ENCODE measurements around the gene CPT1B. TPM values are rescaled to one million over a fixed set of nuclear protein-coding genes. Genes with fewer than 3 reads are reported as not detected.

Gene CPT1B
- total RNA-seq, 1 donor, result 3.9 TPM

DNA sequence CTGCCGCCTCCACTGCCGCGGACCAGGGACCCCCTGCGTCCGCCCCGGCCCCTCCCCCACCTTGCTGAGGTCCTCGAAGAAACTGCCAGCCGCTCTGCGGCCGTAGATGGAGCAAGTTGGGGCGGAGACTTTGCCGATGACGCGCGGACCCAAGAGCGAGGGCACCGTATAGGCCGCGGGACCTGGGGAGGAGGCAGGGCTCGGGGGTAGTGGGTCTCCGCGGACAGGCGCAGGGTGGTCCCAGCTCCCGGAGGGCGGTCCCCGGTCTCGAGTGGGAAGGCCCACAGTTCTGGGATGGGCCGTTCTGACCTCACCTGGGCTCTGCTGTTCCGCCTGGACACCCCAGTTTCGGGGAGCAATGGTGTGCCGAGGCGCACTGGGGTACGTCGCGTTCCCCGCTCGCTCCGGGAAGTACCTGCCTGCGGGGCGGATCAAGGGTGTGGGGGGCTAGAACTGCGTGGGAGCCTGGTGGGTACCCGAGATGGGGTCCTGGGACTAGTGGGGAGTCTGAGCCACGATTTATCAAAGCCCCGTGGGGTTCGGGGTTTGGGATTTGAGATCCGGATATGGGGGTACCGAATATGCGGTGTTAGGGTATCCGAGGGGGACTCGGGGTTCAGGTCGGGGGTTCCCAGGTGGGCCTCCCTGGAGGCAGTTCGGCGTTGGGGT is 47.2 kb downstream of the CPT1B start:
- peak; percentile 93 for DNase-seq (ENCODE audit: low read depth)
- TF ChIP-seq, protein P1, sequence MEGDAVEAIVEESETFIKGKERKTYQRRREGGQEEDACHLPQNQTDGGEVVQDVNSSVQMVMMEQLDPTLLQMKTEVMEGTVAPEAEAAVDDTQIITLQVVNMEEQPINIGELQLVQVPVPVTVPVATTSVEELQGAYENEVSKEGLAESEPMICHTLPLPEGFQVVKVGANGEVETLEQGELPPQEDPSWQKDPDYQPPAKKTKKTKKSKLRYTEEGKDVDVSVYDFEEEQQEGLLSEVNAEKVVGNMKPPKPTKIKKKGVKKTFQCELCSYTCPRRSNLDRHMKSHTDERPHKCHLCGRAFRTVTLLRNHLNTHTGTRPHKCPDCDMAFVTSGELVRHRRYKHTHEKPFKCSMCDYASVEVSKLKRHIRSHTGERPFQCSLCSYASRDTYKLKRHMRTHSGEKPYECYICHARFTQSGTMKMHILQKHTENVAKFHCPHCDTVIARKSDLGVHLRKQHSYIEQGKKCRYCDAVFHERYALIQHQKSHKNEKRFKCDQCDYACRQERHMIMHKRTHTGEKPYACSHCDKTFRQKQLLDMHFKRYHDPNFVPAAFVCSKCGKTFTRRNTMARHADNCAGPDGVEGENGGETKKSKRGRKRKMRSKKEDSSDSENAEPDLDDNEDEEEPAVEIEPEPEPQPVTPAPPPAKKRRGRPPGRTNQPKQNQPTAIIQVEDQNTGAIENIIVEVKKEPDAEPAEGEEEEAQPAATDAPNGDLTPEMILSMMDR (IDR thresholded peaks at IDR 0.05; ENCODE audit: insufficient read depth, low read depth, low read length), result no peak
- H3K4me3 ChIP-seq (ENCODE audit: low read depth, low read length), result peak overlapping the region; percentile 83

DNA sequence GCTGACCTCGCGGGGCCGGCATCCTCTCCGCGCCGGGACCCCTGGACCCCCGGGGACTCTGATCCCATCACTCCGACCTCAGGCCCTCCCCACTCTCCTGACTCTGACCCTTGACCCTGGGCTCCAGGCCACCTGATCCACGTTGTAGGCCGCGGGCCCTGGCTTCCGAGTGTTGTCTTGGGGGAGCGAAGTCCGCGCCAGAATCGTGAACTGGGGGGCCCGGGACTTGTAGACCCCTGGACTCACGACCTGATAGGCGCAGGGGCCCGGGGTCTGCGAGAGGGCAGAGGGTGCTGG is 47.7 kb downstream of the CPT1B start:
- no peak for DNase-seq (ENCODE audit: low read depth)
- H3K4me3 ChIP-seq (ENCODE audit: low read depth, low read length), result peak overlapping the region; percentile 83
- TF ChIP-seq, protein P1 (IDR thresholded peaks at IDR 0.05; ENCODE audit: insufficient read depth, low read depth, low read length), result no peak

DNA sequence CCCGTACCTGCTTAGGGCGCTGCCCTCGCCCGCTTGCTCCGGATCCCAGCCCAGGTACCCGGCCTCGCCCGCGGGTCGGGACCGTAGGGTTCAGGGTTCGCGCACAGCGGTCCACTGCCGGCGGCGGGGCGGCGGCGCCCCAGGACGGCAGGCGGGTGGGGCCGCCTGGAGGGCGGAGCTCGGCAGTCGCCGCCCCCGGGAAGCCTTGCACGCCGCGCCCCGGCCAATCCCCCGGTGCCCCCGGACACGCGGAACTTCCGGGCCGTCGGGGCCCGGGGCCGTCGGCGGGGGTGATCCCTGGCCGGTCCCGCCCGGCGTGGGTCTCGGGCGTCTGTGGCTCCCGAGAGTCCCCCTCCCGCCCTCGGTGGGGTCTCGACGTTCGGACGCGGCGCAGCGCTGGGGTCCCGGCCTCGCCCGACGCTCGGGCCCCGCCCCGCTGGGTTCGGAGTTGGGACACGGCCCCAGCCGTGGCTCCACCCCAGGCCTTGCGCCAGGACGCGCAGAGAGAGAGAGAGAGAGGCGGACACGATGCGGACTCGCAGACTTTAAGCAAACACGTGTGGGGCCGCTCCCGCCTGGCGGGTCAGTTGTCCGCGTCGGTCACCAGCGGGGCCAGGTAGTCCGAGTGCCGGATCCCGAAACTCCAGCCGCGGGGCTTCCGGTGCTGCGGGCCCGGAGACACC is 48.2 kb downstream of the CPT1B start, which contains the start of gene TYMP:
Gene TYMP (minus strand): TSS at position 116 of the 683 bp plus-strand sequence. CDS start 303 bp downstream, outside the sequence.
- TF ChIP-seq, protein P1 (IDR thresholded peaks at IDR 0.05; ENCODE audit: insufficient read depth, low read depth, low read length), result no peak
- peak within 1 kb of the TSS; percentile 83 for H3K4me3 ChIP-seq (ENCODE audit: low read depth, low read length)
- peak; percentile 89 for DNase-seq (ENCODE audit: low read depth)

DNA sequence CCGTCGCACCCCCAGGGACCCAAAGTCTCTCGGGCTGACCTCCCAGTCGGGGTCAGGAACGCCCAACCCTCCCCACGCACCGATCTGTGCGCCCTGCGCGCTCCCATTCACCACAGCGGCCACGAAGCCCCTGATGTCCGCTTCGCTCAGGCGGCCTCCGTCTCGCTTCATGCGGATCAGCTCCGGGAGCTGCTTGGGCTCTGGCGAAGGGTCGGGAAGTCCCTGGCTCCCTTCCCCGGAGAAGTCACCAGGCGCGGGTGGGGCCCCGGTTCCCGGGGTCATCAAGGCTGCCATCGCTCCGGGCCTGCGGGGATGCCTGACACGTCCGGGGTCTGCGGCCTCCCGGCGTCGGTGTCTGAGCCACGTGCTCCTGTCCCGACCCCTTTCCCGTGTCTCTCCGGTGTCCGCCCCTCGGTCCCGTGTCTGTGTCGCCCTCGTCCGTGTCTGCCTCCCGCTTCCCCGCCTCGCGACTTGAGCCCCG is 48.8 kb downstream of the CPT1B start:
- peak overlapping the region; percentile 83 for H3K4me3 ChIP-seq (ENCODE audit: low read depth, low read length)
- TF ChIP-seq, protein P1 (IDR thresholded peaks at IDR 0.05; ENCODE audit: insufficient read depth, low read depth, low read length), result no peak
- DNase-seq (ENCODE audit: low read depth), result no peak

DNA sequence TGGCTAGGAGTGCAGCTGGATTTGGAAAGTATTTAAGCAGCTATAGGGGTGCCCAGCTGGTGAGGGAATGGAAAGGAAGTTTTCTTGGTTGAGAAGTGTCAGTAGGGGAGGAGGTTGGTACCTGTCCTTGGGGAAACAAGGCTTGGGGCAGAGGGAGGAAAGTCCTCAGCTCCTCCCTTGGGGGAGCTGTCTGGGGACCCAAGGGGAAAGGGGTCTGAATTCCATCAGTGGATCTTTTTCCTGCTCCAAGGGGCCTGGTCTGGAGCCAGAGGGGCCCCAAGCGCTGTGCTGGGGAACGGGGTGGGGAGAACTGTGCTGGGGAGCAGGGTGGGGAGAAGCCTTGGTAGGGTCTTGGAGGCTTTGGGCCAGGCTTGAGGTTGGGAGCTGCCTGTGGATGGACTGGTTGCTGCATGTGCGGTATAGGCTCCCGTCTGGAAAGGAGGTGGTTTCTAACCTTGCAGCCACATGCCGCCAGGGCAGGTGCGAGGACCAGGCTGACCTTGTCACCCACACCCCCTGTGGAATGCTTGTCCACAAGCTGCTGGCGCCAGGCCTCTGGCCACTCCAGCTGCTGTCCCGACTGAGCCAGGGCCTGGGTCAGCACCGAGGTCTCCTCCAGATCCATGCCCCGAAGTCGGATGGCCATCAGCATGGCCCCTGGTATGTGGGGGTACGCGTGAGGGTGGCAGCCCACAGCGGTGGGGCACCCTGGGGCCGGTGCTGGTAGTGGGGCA is 49.4 kb downstream of the CPT1B start:
- TF ChIP-seq, protein P1 (IDR thresholded peaks at IDR 0.05; ENCODE audit: insufficient read depth, low read depth, low read length), result no peak
- peak overlapping the region; percentile 83 for H3K4me3 ChIP-seq (ENCODE audit: low read depth, low read length)

DNA sequence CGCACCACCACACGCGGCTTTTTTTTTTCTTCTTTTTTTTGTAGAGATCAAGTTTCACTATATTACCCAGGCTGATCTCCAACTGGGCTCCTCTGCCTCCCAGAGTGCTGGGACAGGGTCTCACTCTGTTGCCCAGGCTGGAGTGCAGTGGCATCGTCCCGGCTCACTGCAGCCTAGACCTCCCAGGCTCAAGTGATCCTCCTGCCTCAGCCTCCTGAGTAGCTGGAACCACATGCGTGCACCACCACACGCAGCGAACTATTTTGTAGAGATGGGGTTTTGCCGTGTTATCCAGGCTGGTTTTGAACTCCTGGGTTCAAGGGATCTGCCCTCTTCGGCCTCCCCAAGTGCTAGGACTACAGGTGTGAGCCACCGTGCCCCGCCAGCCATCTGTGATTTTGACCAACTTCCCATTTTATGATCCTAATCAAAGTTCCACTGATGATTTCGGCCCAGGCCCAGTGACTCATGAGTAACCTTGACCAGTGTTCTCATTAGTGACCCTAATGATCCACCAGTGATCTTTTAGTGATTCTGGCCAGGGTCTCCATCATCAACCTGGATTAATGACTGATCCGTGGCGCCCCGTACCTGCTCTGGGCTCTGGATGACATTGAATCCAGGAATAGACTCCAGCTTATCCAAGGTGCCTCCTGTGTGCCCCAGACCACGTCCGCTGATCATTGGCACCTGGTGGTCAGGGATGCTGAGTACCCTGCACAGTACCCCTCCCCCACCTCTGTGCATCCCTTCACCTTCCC is 50.1 kb downstream of the CPT1B start:
- DNase-seq (ENCODE audit: low read depth), result no peak
- TF ChIP-seq, protein P1 (IDR thresholded peaks at IDR 0.05; ENCODE audit: insufficient read depth, low read depth, low read length), result no peak
- no peak overlapping the region for H3K4me3 ChIP-seq (ENCODE audit: low read depth, low read length)

More for the DNA sequence above, 49.4 kb downstream of the CPT1B start:
- no peak for DNase-seq (ENCODE audit: low read depth)

Data from fibroblast of villous mesenchyme (primary cell).